Trophoblast cell (in vitro differentiated cells and primary cell): Measurements from ENCODE around the gene KCNQ1.

ENCODE experiments used
- DNase-seq, 2 donors: peaks; one replicate each; pipeline ENCODE4 v3.0.0-alpha.2; 2016
- H2AFZ ChIP-seq: 2 replicates; pipeline ENCODE4 v1.6.1; 2013; ENCODE audit warnings: low read length, moderate library complexity, mild to moderate bottlenecking; ENCODE audit not compliant: insufficient read depth, poor library complexity
- H2AK5ac ChIP-seq: 2 replicates; pipeline ENCODE4 v1.6.1; 2013; ENCODE audit warnings: mild to moderate bottlenecking, low read length
- H2BK120ac ChIP-seq: 2 replicates; pipeline ENCODE4 v1.6.1; 2013; ENCODE audit warnings: low read length, mild to moderate bottlenecking, moderate library complexity; ENCODE audit not compliant: insufficient read depth, poor library complexity
- H2BK12ac ChIP-seq: 2 replicates; pipeline ENCODE4 v1.6.1; 2013; ENCODE audit warnings: mild to moderate bottlenecking, low read length, moderate library complexity
- H2BK5ac ChIP-seq: 2 replicates; pipeline ENCODE4 v1.6.1; 2013; ENCODE audit warnings: low read length, low read depth, moderate library complexity, mild to moderate bottlenecking; ENCODE audit not compliant: poor library complexity
- H3K14ac ChIP-seq: 2 replicates; pipeline ENCODE4 v1.6.1; 2013; ENCODE audit warnings: mild to moderate bottlenecking, low read length
- H3K18ac ChIP-seq: 2 replicates; pipeline ENCODE4 v1.6.1; 2013; ENCODE audit warnings: mild to moderate bottlenecking, low read length
- H3K23ac ChIP-seq: 2 replicates; pipeline ENCODE4 v1.6.1; 2013; ENCODE audit warnings: low read length
- H3K27ac ChIP-seq: 2 replicates; pipeline ENCODE4 v1.5.1; 2013; ENCODE audit warnings: low read depth, mild to moderate bottlenecking, inconsistent platforms, low read length, moderate library complexity
- H3K27me3 ChIP-seq: 2 replicates; pipeline ENCODE4 v1.6.1; 2013; ENCODE audit warnings: inconsistent platforms, mild to moderate bottlenecking, low read length, moderate library complexity; ENCODE audit not compliant: insufficient read depth
- H3K36me3 ChIP-seq, 2 experiments: 1 replicate in 1 of 2; 2 replicates in 1 of 2; pipeline ENCODE4 v1.6.1; 2013; ENCODE audit warnings: low read length in 2 of 2, mild to moderate bottlenecking in 2 of 2, moderate library complexity in 1 of 2; ENCODE audit not compliant: insufficient read depth in 2 of 2, control insufficient read depth in 1 of 2
- H3K4ac ChIP-seq: 2 replicates; pipeline ENCODE4 v1.6.1; 2013; ENCODE audit warnings: low read depth, mild to moderate bottlenecking, low read length, moderate library complexity
- H3K4me1 ChIP-seq, 2 experiments: 1 replicate in 1 of 2; 2 replicates in 1 of 2; pipeline ENCODE4 v1.6.1; 2013; ENCODE audit warnings: low read length in 2 of 2, mild to moderate bottlenecking in 2 of 2, moderate library complexity in 1 of 2; ENCODE audit not compliant: insufficient read depth in 2 of 2, control insufficient read depth in 1 of 2
- H3K4me2 ChIP-seq: 2 replicates; pipeline ENCODE4 v1.6.1; 2013; ENCODE audit warnings: inconsistent platforms, mild to moderate bottlenecking, low read length, moderate library complexity
- H3K4me3 ChIP-seq: 2 replicates; pipeline ENCODE4 v1.5.1; 2013; ENCODE audit warnings: mild to moderate bottlenecking, low read depth, low read length, inconsistent platforms
- H3K79me1 ChIP-seq: one replicate; pipeline ENCODE4 v1.6.1; 2013; ENCODE audit warnings: low read length
- H3K79me2 ChIP-seq: 2 replicates; pipeline ENCODE4 v1.6.1; 2013; ENCODE audit warnings: low read length, mild to moderate bottlenecking; ENCODE audit not compliant: control insufficient read depth, insufficient read depth, poor library complexity
- H3K9ac ChIP-seq: 2 replicates; pipeline ENCODE4 v1.6.1; 2013; ENCODE audit warnings: mild to moderate bottlenecking, low read length
- H3K9me3 ChIP-seq: 2 replicates; pipeline ENCODE4 v1.6.1; 2013; ENCODE audit warnings: low read depth, mild to moderate bottlenecking, control low read depth, inconsistent platforms, low read length; ENCODE audit not compliant: insufficient read depth
- H4K12ac ChIP-seq: 2 replicates; pipeline ENCODE4 v1.6.1; 2013; ENCODE audit warnings: low read depth, mild to moderate bottlenecking, low read length, moderate library complexity
- H4K8ac ChIP-seq: 2 replicates; pipeline ENCODE4 v1.6.1; 2013; ENCODE audit warnings: low read depth, mild to moderate bottlenecking, low read length, moderate library complexity
- H4K91ac ChIP-seq: one replicate; pipeline ENCODE4 v1.6.1; 2013; ENCODE audit warnings: low read depth, mild to moderate bottlenecking, low read length, moderate library complexity
- WGBS: extraction: QIAGEN DNeasy Blood & Tissue Kit; methylation state at CpG from one replicate; pipeline ENCODE4 v1.1.7; 2013; ENCODE audit warnings: missing lambda C conversion rate; ENCODE audit not compliant: insufficient read length, insufficient coverage; ENCODE audit errors: extremely low coverage; 5-methylcytosine and 5-hydroxymethylcytosine counted together

KCNQ1 gene

DNA sequence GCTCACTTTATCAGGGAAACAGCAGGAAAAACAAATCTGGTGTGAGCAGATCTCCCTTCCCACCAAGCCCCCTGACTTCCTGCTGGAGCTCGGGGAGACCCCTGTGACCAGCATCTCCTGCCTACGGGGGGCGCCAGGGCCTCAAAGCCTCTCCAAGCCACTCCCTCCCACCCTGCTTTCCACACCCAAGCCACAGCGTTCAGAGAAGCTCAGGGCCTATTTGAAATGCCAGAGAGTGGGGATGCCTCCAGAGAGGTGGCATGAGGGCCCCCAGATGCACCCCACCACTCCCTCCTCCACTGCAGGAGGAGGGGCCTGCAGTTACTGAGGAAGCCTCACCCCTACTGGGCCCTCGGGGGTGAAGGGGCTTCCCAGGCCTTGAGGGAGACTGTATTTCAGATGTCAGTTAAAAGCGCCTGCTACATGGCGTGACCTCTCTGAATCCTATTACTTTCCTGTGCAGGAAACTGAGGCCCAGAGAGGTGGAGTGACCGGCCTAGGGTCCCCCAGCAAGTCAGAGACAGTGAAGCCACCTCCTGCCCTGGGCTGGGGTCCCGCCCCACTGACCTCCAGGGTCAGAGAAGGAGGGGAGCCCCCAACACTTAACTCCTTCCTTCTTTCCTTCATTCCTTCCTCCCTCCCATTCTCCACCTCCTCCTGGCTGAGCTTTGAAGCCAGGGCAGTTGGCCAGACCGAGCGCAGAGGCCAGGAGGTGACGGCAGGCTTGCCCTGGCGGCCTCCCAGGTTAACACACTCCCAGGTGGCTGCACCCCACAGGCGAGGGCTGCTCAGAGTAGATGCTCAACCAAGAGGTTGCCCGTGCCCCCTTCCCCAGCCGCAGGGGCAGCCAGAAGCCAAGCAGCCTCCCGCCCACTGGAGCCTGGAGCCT lies 446.8 kb downstream of the KCNQ1 start:
- Histone ChIP-seq H3K18ac (no peak overlapping the region), H3K4ac (no peak overlapping the region), H3K9me3 (peaks cover 9% of the 10 kb centered on the region), H3K79me2 (no peaks in the 10 kb centered on the region), H3K36me3 (no peaks in the 10 kb centered on the region), H4K8ac (peak overlapping the region; percentile 20), H3K23ac (no peak overlapping the region), H2BK120ac (peak overlapping the region; percentile 8), H2AK5ac (peak overlapping the region; percentile 21), H4K12ac (no peak overlapping the region), H3K4me2 (no peak overlapping the region), H3K4me1 (peaks cover 10 to 13% of the 10 kb centered on the region in 2 experiments), H3K79me1 (peaks cover 13% of the 10 kb centered on the region), H3K14ac (no peak overlapping the region), H3K27ac (no peak overlapping the region), H3K4me3 (no peak overlapping the region), H3K27me3 (no peaks in the 10 kb centered on the region), H4K91ac (peak overlapping the region; percentile 41), H2AFZ (peak overlapping the region; percentile 1), H3K9ac (no peak overlapping the region), H2BK12ac (peak overlapping the region; percentile 34), H2BK5ac (no peak overlapping the region)
- WGBS, result no CpG with 5 or more reads among the region's 17 CpGs
- no peak for DNase-seq

- Histone ChIP-seq H2BK5ac (no peak overlapping the region), H3K23ac (no peak overlapping the region), H2BK120ac (no peak overlapping the region), H3K27me3 (no peaks in the 10 kb centered on the region), H2AFZ (peak overlapping the region; percentile 32), H3K4me1 (peaks cover 7 to 12% of the 10 kb centered on the region in 2 experiments), H3K79me2 (no peaks in the 10 kb centered on the region), H3K4me2 (peak overlapping the region; percentile 54), H3K18ac (peak overlapping the region; percentile 10), H2BK12ac (peak overlapping the region; percentile 1), H3K9me3 (peaks cover 9% of the 10 kb centered on the region), H4K91ac (peak overlapping the region; percentile 85), H3K14ac (peak overlapping the region; percentile 38), H2AK5ac (peak overlapping the region; percentile 26), H3K36me3 (no peaks in the 10 kb centered on the region), H3K79me1 (peaks cover 13% of the 10 kb centered on the region), H4K8ac (peak overlapping the region; percentile 77), H3K4ac (peak overlapping the region; percentile 16), H3K4me3 (peak overlapping the region; percentile 56), H3K27ac (no peak overlapping the region), H3K9ac (peak overlapping the region; percentile 1), H4K12ac (peak overlapping the region; percentile 51)
- peak; percentile 69 to 74 for DNase-seq
- no CpG with 5 or more reads among the region's 34 CpGs for WGBS
Measured at GRCh38 chr11:2892215-2892966, 447.6 kb downstream of the KCNQ1 start.

DNA sequence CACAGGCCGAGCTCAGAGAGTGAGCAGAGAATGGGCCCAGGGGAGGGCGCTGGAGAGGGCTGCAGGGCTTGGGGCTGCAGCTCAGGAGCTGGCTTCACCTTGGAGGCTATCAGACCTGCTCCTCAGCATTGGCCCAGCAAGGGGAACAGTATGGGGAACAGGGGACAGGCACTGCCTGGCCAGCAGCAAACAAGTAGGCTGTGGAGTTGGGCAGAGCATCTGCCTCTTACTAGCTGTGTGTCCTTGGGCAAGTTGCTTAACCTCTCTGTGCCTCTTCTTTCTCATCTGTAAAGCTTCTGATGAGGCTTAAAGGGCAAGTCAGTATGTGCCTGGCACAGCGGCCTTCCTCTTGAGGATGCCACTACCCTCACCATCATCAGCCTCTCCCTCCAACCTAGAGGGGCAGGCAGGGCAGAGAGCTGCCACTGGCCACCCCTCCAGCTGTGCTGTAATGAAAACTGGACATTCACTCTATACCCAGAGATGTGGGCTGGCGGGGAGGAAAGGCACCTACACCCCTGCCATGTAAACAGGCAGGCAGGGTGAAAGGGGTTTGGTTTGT lies 448.2 kb downstream of the KCNQ1 start:
- H2AFZ ChIP-seq, result peak overlapping the region; percentile 2
- H3K27me3 ChIP-seq, result no peaks in the 10 kb centered on the region
- H2BK5ac ChIP-seq, result no peak overlapping the region
- H3K9ac ChIP-seq, result peak overlapping the region; percentile 1
- H2BK12ac ChIP-seq, result no peak overlapping the region
- peaks cover 5 to 12% of the 10 kb centered on the region in 2 experiments for H3K4me1 ChIP-seq
- H4K12ac ChIP-seq, result peak overlapping the region; percentile 51
- H4K8ac ChIP-seq, result peak overlapping the region; percentile 20
- H3K4me2 ChIP-seq, result peak overlapping the region; percentile 53
- DNase-seq, result no peak
- peak overlapping the region; percentile 70 for H4K91ac ChIP-seq
- H3K4ac ChIP-seq, result no peak overlapping the region
- H3K18ac ChIP-seq, result no peak overlapping the region
- H3K79me2 ChIP-seq, result no peaks in the 10 kb centered on the region
- peaks cover 9% of the 10 kb centered on the region for H3K9me3 ChIP-seq
- WGBS, result no CpG with 5 or more reads among the region's 4 CpGs
- no peaks in the 10 kb centered on the region for H3K36me3 ChIP-seq
- H3K4me3 ChIP-seq, result peak overlapping the region; percentile 56
- H3K23ac ChIP-seq, result no peak overlapping the region
- H2AK5ac ChIP-seq, result no peak overlapping the region
- no peak overlapping the region for H2BK120ac ChIP-seq
- no peak overlapping the region for H3K27ac ChIP-seq
- no peak overlapping the region for H3K14ac ChIP-seq
- peaks cover 13% of the 10 kb centered on the region for H3K79me1 ChIP-seq

GRCh38 chr11:2893935-2894334 lies 449.1 kb downstream of the KCNQ1 start:
- Histone ChIP-seq H3K9me3 (peaks cover 9% of the 10 kb centered on the region), H3K27ac (no peak overlapping the region), H3K4me1 (peaks cover 11 to 19% of the 10 kb centered on the region in 2 experiments), H3K4me2 (no peak overlapping the region), H4K12ac (no peak overlapping the region), H3K18ac (no peak overlapping the region), H2BK5ac (no peak overlapping the region), H3K27me3 (no peaks in the 10 kb centered on the region), H3K9ac (no peak overlapping the region), H2AK5ac (no peak overlapping the region), H3K14ac (no peak overlapping the region), H3K4me3 (no peak overlapping the region), H4K8ac (no peak overlapping the region), H3K4ac (no peak overlapping the region), H4K91ac (no peak overlapping the region), H2BK12ac (no peak overlapping the region), H2BK120ac (no peak overlapping the region), H3K79me1 (peaks cover 13% of the 10 kb centered on the region), H3K79me2 (no peaks in the 10 kb centered on the region), H2AFZ (no peak overlapping the region), H3K36me3 (no peaks in the 10 kb centered on the region), H3K23ac (no peak overlapping the region)
- no CpG with 5 or more reads among the region's 4 CpGs for WGBS
- no peak for DNase-seq
